DND-41 (cell line): Measurements from ENCODE around the gene TOGARAM2.

Source experiments
- ATAC-seq: fragments of 200-7000 bp; cut with Tn5 transposase; 3 replicates; pipeline ENCODE4 v1.9.1; 2021; ENCODE audit warnings: low read depth; ENCODE audit not compliant: insufficient read depth
- DNase-seq: peaks from one replicate; pipeline ENCODE4 v3.0.0-alpha.2; 2020
- H2AFZ ChIP-seq: 2 replicates; pipeline ENCODE4 v1.6.0; 2012; ENCODE audit warnings: low read depth, low read length
- H3K27ac ChIP-seq: 2 replicates; pipeline ENCODE4 v1.5.1; 2012; ENCODE audit warnings: low read length, inconsistent platforms
- H3K27me3 ChIP-seq: fragments of 200-600 bp; sonication (generic); 2 replicates; pipeline ENCODE4 v1.6.0; 2012; ENCODE audit warnings: low read length, mild to moderate bottlenecking, inconsistent platforms; ENCODE audit not compliant: insufficient read depth, poor library complexity
- H3K36me3 ChIP-seq: 2 replicates; pipeline ENCODE4 v1.5.1; 2012; ENCODE audit warnings: low read length, inconsistent platforms; ENCODE audit not compliant: insufficient read depth
- H3K4me1 ChIP-seq: 2 replicates; pipeline ENCODE4 v1.5.1; 2012; ENCODE audit warnings: mild to moderate bottlenecking, low read length; ENCODE audit not compliant: insufficient read depth
- H3K4me2 ChIP-seq: 2 replicates; pipeline ENCODE4 v1.6.0; 2012; ENCODE audit warnings: mild to moderate bottlenecking, moderate library complexity, low read length, inconsistent platforms; ENCODE audit not compliant: insufficient read depth
- H3K4me3 ChIP-seq, 2 experiments: fragments of 200-600 bp in 1 of 2; shearing (Covaris generic) in 1 of 2; 2 replicates each; pipeline ENCODE4 v1.5.1; 2012 to 2016; ENCODE audit warnings: inconsistent platforms in 2 of 2, low read length in 2 of 2, mild to moderate bottlenecking in 2 of 2, low read depth in 1 of 2, moderate library complexity in 1 of 2
- H3K79me2 ChIP-seq: 2 replicates; pipeline ENCODE4 v1.6.0; 2012; ENCODE audit warnings: low read length, inconsistent platforms; ENCODE audit not compliant: insufficient read depth
- H3K9ac ChIP-seq: 2 replicates; pipeline ENCODE4 v1.6.0; 2012; ENCODE audit warnings: low read depth, mild to moderate bottlenecking, inconsistent platforms, low read length, moderate library complexity
- H3K9me3 ChIP-seq: 2 replicates; pipeline ENCODE4 v1.5.1; 2012; ENCODE audit warnings: low read length, moderate library complexity, mild to moderate bottlenecking, inconsistent platforms; ENCODE audit not compliant: insufficient read depth, severe bottlenecking
- H4K20me1 ChIP-seq: 2 replicates; pipeline ENCODE4 v1.6.0; 2012; ENCODE audit warnings: low read length; ENCODE audit not compliant: insufficient read depth
- EZH2 ChIP-seq: IDR thresholded peaks from 3 replicates; pipeline ENCODE4 v1.6.1; 2012; ENCODE audit warnings: borderline replicate concordance, low read depth, mild to moderate bottlenecking, moderate library complexity, low read length, inconsistent platforms; ENCODE audit not compliant: severe bottlenecking
- TF ChIP-seq, protein P1 (sequence below): IDR thresholded peaks from 2 replicates; pipeline ENCODE4 v1.5.1; 2012; ENCODE audit warnings: borderline replicate concordance, low read length, moderate library complexity, mild to moderate bottlenecking; ENCODE audit not compliant: poor library complexity, severe bottlenecking; ENCODE audit errors: extremely low read depth

TOGARAM2 gene

DNA sequence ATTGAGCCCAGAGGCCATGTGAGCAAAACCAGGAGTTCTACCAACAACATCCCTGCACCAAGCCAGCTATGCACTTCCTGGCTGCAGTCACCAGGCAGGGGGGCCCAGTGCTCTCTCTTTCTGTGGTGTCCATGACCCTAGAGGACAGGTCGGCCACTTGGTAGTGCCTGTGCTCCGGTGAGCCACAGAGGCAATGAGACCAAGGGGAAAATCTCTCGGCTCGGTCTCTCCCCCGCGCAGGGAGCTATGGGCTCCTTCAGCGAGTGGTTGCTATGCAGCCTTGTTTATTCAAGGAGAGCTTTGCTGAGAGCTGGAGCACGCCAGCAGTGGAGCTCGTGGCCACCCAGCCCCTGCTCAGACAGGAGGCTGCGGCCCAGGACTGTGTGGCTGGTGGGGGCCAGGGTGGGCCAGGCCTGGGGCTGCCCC lies at the start of gene TOGARAM2:
TOGARAM2 (plus strand) TSS at position 283 of the 426 bp plus-strand sequence. CDS start 13,537 bp downstream, outside the sequence.
- H3K4me1 ChIP-seq = no peaks in the 10 kb centered on the region
- no peaks in the 10 kb centered on the region for H3K36me3 ChIP-seq
- H3K4me3 ChIP-seq = no peak within 1 kb of the TSS
- no peaks in the 10 kb centered on the region for H3K27me3 ChIP-seq
- no peak within 1 kb of the TSS for H3K9ac ChIP-seq
- H2AFZ ChIP-seq = no peak within 1 kb of the TSS
- no peak for ATAC-seq
- no peaks in the 10 kb centered on the region for H3K9me3 ChIP-seq
- TF ChIP-seq EZH2 = no peak
- TF ChIP-seq, protein P1, sequence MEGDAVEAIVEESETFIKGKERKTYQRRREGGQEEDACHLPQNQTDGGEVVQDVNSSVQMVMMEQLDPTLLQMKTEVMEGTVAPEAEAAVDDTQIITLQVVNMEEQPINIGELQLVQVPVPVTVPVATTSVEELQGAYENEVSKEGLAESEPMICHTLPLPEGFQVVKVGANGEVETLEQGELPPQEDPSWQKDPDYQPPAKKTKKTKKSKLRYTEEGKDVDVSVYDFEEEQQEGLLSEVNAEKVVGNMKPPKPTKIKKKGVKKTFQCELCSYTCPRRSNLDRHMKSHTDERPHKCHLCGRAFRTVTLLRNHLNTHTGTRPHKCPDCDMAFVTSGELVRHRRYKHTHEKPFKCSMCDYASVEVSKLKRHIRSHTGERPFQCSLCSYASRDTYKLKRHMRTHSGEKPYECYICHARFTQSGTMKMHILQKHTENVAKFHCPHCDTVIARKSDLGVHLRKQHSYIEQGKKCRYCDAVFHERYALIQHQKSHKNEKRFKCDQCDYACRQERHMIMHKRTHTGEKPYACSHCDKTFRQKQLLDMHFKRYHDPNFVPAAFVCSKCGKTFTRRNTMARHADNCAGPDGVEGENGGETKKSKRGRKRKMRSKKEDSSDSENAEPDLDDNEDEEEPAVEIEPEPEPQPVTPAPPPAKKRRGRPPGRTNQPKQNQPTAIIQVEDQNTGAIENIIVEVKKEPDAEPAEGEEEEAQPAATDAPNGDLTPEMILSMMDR = no peak
- no peak within 1 kb of the TSS for H3K27ac ChIP-seq
- no peaks in the 10 kb centered on the region for H3K79me2 ChIP-seq
- H4K20me1 ChIP-seq = no peaks in the 10 kb centered on the region
- no peak for DNase-seq
- no peak within 1 kb of the TSS for H3K4me2 ChIP-seq

DNA sequence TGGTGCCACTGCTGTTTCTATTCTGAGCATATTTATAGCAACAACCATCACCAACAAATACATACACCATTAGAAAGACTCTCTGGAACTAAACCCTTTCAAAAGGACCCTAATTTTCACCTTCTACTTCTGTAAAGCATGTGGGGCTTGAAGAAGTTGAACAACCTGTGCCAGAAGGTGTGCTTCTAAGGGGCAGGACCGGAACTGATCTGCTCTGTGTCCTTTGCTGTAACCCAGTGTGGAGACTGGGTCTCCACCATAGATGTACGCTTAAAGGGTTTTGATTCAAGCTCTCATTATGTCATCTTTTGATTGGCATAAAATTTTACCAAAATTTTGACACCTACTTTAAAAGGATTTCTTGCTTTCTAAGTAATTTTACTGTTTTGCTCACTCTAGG lies 46.3 kb upstream of the TOGARAM2 start:
- H3K9ac ChIP-seq = no peak overlapping the region
- no peak for DNase-seq
- no peak overlapping the region for H2AFZ ChIP-seq
- peaks cover 4% of the 10 kb centered on the region; the same call in 1 of the 2 replicates for H4K20me1 ChIP-seq
- peaks cover 99% of the 10 kb centered on the region for H3K36me3 ChIP-seq
- H3K27me3 ChIP-seq = no peaks in the 10 kb centered on the region
- TF ChIP-seq, protein P1 = no peak
- no peak for TF ChIP-seq EZH2
- ATAC-seq = no peak
- no peak overlapping the region for H3K4me3 ChIP-seq
- H3K9me3 ChIP-seq = no peaks in the 10 kb centered on the region
- no peaks in the 10 kb centered on the region for H3K4me1 ChIP-seq
- peaks cover 14% of the 10 kb centered on the region; the same call in 1 of the 2 replicates for H3K79me2 ChIP-seq
- no peak overlapping the region for H3K27ac ChIP-seq
- no peak overlapping the region for H3K4me2 ChIP-seq

DNA sequence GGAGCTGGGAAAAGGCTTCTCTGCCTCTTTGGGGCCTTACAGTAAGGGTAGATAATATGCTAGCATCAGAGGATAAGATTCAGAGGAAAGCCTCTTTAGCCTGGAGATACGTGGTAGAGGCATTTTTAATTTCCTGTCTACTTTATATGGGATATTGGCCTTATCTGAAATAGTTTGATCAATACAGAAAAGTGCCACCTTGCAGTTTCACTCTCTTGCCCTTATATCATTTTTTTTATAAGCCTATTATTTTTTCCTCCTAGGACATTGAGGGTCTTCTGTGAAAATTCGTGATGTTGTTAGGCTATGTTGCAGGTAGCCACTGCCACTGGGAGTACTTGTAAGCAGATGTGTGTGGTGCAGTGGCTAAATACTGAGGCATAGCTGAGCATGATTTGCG lies 40.1 kb upstream of the TOGARAM2 start:
- Histone ChIP-seq H3K4me3 (no peak overlapping the region), H3K4me2 (no peak overlapping the region), H3K36me3 (peaks cover 90% of the 10 kb centered on the region), H3K27ac (no peak overlapping the region), H3K79me2 (no peaks in the 10 kb centered on the region), H3K4me1 (no peaks in the 10 kb centered on the region), H4K20me1 (no peaks in the 10 kb centered on the region; the same call in 1 of the 2 replicates), H2AFZ (no peak overlapping the region), H3K9ac (no peak overlapping the region), H3K9me3 (no peaks in the 10 kb centered on the region), H3K27me3 (no peaks in the 10 kb centered on the region)
- TF ChIP-seq, protein P1 = no peak
- TF ChIP-seq EZH2 = no peak
- ATAC-seq = no peak
- no peak for DNase-seq
